Fibroblast of the aortic adventitia (primary cell): ENCODE measurements around the gene ZFAND5. TPM values are rescaled to one million over a fixed set of nuclear protein-coding genes. Genes with fewer than 3 reads are reported as not detected.

Experiments used
- DNase-seq: peaks from one replicate; pipeline ENCODE4 v3.0.0-alpha.2; 2010; ENCODE audit warnings: low read depth
- H3K4me3 ChIP-seq: 2 replicates; pipeline ENCODE4 v1.5.1; 2011; ENCODE audit warnings: low read depth, mild to moderate bottlenecking, control low read depth, low read length, moderate library complexity
- CTCF ChIP-seq: IDR thresholded peaks from 2 replicates; pipeline ENCODE4 v1.5.1; 2011; ENCODE audit warnings: mild to moderate bottlenecking, low read length, control low read depth, inconsistent platforms; ENCODE audit not compliant: insufficient read depth
- total RNA-seq: library from RNA; depleted of rRNA; stranded (reverse); fragments of >200 nt; gene quantifications from 2 replicates; pipeline ENCODE4 v1.2.3, GENCODE V29; 2012; ENCODE audit warnings: low replicate concordance

The ZFAND5 gene
- total RNA-seq, 1 donor: 112 TPM

- peak overlapping the region; percentile 77 for H3K4me3 ChIP-seq
- DNase-seq: peak; percentile 60
- TF ChIP-seq CTCF: no peak
Observed at GRCh38 chr9:72363908-72364678, 915 bp downstream of the ZFAND5 start.

- no peak for TF ChIP-seq CTCF
- DNase-seq: peak; percentile 36
- H3K4me3 ChIP-seq: peak overlapping the region; percentile 77
Observed at GRCh38 chr9:72363236-72363635, 1.8 kb downstream of the ZFAND5 start.

- no peak for TF ChIP-seq CTCF
- peak overlapping the region; percentile 77 for H3K4me3 ChIP-seq
- peak; percentile 84 for DNase-seq
Observed at GRCh38 chr9:72362680-72363139, 2.3 kb downstream of the ZFAND5 start.

GRCh38 chr9:72362118-72362531 is 2.9 kb downstream of the ZFAND5 start:
- DNase-seq: peak; percentile 60
- H3K4me3 ChIP-seq: peak overlapping the region; percentile 77
- TF ChIP-seq CTCF: no peak

- peak; percentile 48 for DNase-seq
- peak overlapping the region; percentile 77 for H3K4me3 ChIP-seq
- no peak for TF ChIP-seq CTCF
Observed at GRCh38 chr9:72361217-72361616, 3.8 kb downstream of the ZFAND5 start.

GRCh38 chr9:72360324-72360723 is 4.7 kb downstream of the ZFAND5 start:
- peak overlapping the region; percentile 77 for H3K4me3 ChIP-seq
- no peak for TF ChIP-seq CTCF
- DNase-seq: no peak
